ENCODE data around the gene GSTT2. TPM values are rescaled to one million over a fixed set of nuclear protein-coding genes. Genes with fewer than 3 reads are reported as not detected.

Gene GSTT2
- total and polyA plus RNA-seq, 4 donors = 0.19 to 1.2 (median 0.64) TPM

- Histone ChIP-seq H3K9me3 (ENCODE audit: control insufficient read depth in 4 of 4, low read length in 3 of 4) (no peaks in the 10 kb centered on the region), H3K9ac (ENCODE audit: low read depth in 1 of 2, low read length in 2 of 2) (no peak overlapping the region), H3K27me3 (ENCODE audit: control insufficient read depth in 4 of 4, insufficient read depth in 4 of 4, low read length in 3 of 4) (no peaks in the 10 kb centered on the region), H3K27ac (ENCODE audit: low read depth in 1 of 2, low read length in 2 of 2) (no peak overlapping the region), H3K4me3 (ENCODE audit: low read depth in 1 of 3, low read length in 3 of 3) (no peak overlapping the region), H3K36me3 (ENCODE audit: control insufficient read depth in 4 of 4, insufficient read depth in 3 of 4, low read depth in 1 of 4, low read length in 3 of 4) (peaks cover 0 to 2% (median 0%) of the 10 kb centered on the region in 4 donors), H3K4me1 (ENCODE audit: control insufficient read depth in 4 of 4, insufficient read depth in 4 of 4, low read length in 3 of 4) (peaks cover 0 to 11% (median 9%) of the 10 kb centered on the region in 4 donors)
- 100% methylated on average over 1 of the region's 1 CpG for WGBS
- no peak for DNase-seq (ENCODE audit: low spot score)
- TF ChIP-seq SP1 (IDR thresholded peaks at IDR 0.05) (no peak), NR2F2 (IDR thresholded peaks at IDR 0.05) (no peak), FOXA2 (IDR thresholded peaks at IDR 0.05) (no peak), GABPA (IDR thresholded peaks at IDR 0.05 in 1 of 2, conservative IDR thresholded peaks at IDR 0.05 in 1 of 2) (no peak), MAX (IDR thresholded peaks at IDR 0.05) (no peak)
These were observed 36.2 kb downstream of the GSTT2 start for GRCh38 chr22:24016156-24016555.

GRCh38 chr22:24021304-24021703 lies 41.4 kb downstream of the GSTT2 start:
- no peak for DNase-seq (ENCODE audit: low spot score)
- no peak overlapping the region for H3K4me3 ChIP-seq (ENCODE audit: low read depth in 1 of 3, low read length in 3 of 3)
- H3K36me3 ChIP-seq (ENCODE audit: control insufficient read depth in 4 of 4, insufficient read depth in 3 of 4, low read depth in 1 of 4, low read length in 3 of 4) = peaks cover 0 to 2% (median 0%) of the 10 kb centered on the region in 4 donors
- H3K27me3 ChIP-seq (ENCODE audit: control insufficient read depth in 4 of 4, insufficient read depth in 4 of 4, low read length in 3 of 4) = no peaks in the 10 kb centered on the region
- WGBS = 97% methylated on average over 3 of the region's 3 CpGs
- no peak overlapping the region for H3K9ac ChIP-seq (ENCODE audit: low read depth in 1 of 2, low read length in 2 of 2)
- no peak overlapping the region for H3K27ac ChIP-seq (ENCODE audit: low read depth in 1 of 2, low read length in 2 of 2)
- TF ChIP-seq HNF4A (conservative IDR thresholded peaks at IDR 0.05) = no peak
- no peak for TF ChIP-seq GABPA (IDR thresholded peaks at IDR 0.05 in 1 of 2, conservative IDR thresholded peaks at IDR 0.05 in 1 of 2)
- TF ChIP-seq FOXA1 (IDR thresholded peaks at IDR 0.05) = no peak
- TF ChIP-seq ATF3 (IDR thresholded peaks at IDR 0.05) = no peak
- no peak for TF ChIP-seq SP1 (IDR thresholded peaks at IDR 0.05)
- no peak for TF ChIP-seq YY1 (IDR thresholded peaks at IDR 0.05)
- no peak for TF ChIP-seq RXRA (IDR thresholded peaks at IDR 0.05)
- peaks cover 0 to 3% (median 0%) of the 10 kb centered on the region in 4 donors for H3K4me1 ChIP-seq (ENCODE audit: control insufficient read depth in 4 of 4, insufficient read depth in 4 of 4, low read length in 3 of 4)
- no peaks in the 10 kb centered on the region for H3K9me3 ChIP-seq (ENCODE audit: control insufficient read depth in 4 of 4, low read length in 3 of 4)

- DNase-seq (ENCODE audit: low spot score) = no peak
- Histone ChIP-seq H3K27ac (ENCODE audit: low read depth in 1 of 2, low read length in 2 of 2) (no peak overlapping the region), H3K9me3 (ENCODE audit: control insufficient read depth in 4 of 4, low read length in 3 of 4) (no peaks in the 10 kb centered on the region), H3K4me1 (ENCODE audit: control insufficient read depth in 4 of 4, insufficient read depth in 4 of 4, low read length in 3 of 4) (peaks cover 0 to 3% (median 0%) of the 10 kb centered on the region in 4 donors), H3K9ac (ENCODE audit: low read depth in 1 of 2, low read length in 2 of 2) (no peak overlapping the region), H3K36me3 (ENCODE audit: control insufficient read depth in 4 of 4, insufficient read depth in 3 of 4, low read depth in 1 of 4, low read length in 3 of 4) (no peaks in the 10 kb centered on the region), H3K4me3 (ENCODE audit: low read depth in 1 of 3, low read length in 3 of 3) (no peak overlapping the region), H3K27me3 (ENCODE audit: control insufficient read depth in 4 of 4, insufficient read depth in 4 of 4, low read length in 3 of 4) (no peaks in the 10 kb centered on the region)
- no peak for TF ChIP-seq FOXA1 (IDR thresholded peaks at IDR 0.05)
- TF ChIP-seq HNF4G (IDR thresholded peaks at IDR 0.05) = no peak
- TF ChIP-seq FOXA2 (IDR thresholded peaks at IDR 0.05) = no peak
- TF ChIP-seq ZBTB33 (IDR thresholded peaks at IDR 0.05) = no peak
- TF ChIP-seq JUND (IDR thresholded peaks at IDR 0.05) = no peak
- no peak for TF ChIP-seq YY1 (IDR thresholded peaks at IDR 0.05)
- no peak for TF ChIP-seq CTCF (IDR thresholded peaks at IDR 0.05; ENCODE audit: low read depth, low read length, missing input control)
- TF ChIP-seq GABPA (IDR thresholded peaks at IDR 0.05 in 1 of 2, conservative IDR thresholded peaks at IDR 0.05 in 1 of 2) = no peak
- TF ChIP-seq EGR1 (IDR thresholded peaks at IDR 0.05; ENCODE audit: low read depth in 2 of 2) = no peak
- TF ChIP-seq RXRA (IDR thresholded peaks at IDR 0.05) = no peak
- TF ChIP-seq MAX (IDR thresholded peaks at IDR 0.05) = no peak
- TF ChIP-seq REST (IDR thresholded peaks at IDR 0.05) = no peak
- no peak for TF ChIP-seq ATF3 (IDR thresholded peaks at IDR 0.05)
- TF ChIP-seq RAD21 (IDR thresholded peaks at IDR 0.05) = no peak
- TF ChIP-seq SP1 (IDR thresholded peaks at IDR 0.05) = no peak
- TF ChIP-seq TAF1 (conservative IDR thresholded peaks at IDR 0.05) = no peak
- TF ChIP-seq HNF4A (conservative IDR thresholded peaks at IDR 0.05) = no peak
- no peak for TF ChIP-seq NR2F2 (IDR thresholded peaks at IDR 0.05)
These were observed 43.4 kb downstream of the GSTT2 start for GRCh38 chr22:24023204-24023789.

All from liver (tissue), 9 donors.